GM21447 (cell line): Measurements from ENCODE around the gene RMND5A.

Experiments used
- ATAC-seq: cut with Tn5 transposase; IDR thresholded peaks from one replicate; pipeline ENCODE4 v1.9.1; 2021; ENCODE audit not compliant: unreplicated experiment

RMND5A gene

DNA sequence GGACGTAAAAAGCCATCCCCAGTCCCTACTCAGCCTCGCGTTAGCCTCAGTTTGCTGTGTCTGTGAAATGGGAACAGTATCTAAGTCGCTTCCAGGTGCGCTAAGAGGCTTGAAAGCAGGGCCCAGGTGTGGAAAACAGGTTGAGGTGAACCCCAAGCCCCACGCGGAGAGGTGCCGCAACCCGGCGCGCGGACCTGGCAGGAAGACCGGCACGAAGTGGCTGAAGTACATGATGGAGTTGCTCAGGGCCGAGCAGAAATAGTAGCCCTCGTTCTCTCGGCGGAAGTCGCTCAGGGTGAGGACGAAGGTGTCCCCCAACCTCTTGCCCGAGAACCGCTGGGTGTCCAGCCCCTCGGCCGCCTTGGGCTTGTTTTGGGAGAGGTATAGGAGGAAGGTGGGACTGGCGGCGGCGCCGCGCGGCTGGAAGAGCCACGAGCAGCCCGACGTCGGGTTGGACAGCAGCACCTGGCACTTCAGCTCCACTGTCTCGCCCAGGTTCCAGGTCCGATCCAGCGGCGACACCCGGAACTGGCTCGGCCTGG is 70.1 kb downstream of the RMND5A start:
- ATAC-seq: no peak

GRCh38 chr2:86790676-86791572 is 70.8 kb downstream of the RMND5A start, which contains the start of gene CD8A:
TSS of gene CD8A (minus strand) at chr2:86790913. CDS start at chr2:86790825, 88 bp downstream.
- ATAC-seq: no peak

GRCh38 chr2:86791573-86791972 is 71.5 kb downstream of the RMND5A start:
- no peak for ATAC-seq

GRCh38 chr2:86793752-86794151 is 73.7 kb downstream of the RMND5A start:
- no peak for ATAC-seq

GRCh38 chr2:86794861-86795260 is 74.8 kb downstream of the RMND5A start:
- ATAC-seq: no peak

DNA sequence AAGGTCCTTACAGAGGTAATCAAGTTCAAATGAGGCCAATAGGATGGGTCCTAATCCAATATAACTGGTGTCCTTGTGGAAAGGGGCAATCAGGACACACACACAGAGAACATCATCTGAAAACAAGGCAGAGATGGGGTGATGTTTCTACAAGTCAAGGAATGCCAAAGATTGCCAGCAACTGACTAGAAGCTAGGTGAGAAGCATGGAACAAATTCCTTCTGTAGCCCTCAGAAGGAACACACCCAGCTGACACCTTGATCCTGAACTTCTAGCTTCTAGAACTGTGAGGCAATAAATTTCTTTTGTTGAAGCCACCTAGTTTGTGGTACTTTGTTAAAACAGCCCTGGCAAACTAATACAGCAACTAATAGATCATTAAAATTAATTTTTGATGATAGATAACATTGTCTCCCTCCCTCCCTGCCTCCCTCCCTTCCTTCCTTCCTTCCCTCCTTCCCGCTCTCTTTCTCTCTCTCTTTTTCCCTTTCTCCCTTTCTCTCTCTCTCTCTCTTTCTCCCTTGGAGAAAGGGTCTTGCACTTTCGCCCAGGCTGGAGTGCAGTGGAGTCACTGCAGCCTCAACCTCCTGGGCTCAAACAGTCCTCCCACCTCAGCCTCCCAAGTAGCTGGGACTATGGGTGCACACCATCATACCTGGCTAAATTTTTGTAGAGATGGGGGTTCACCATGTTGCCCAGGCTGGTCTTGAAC is 80.9 kb downstream of the RMND5A start:
- no peak for ATAC-seq

DNA sequence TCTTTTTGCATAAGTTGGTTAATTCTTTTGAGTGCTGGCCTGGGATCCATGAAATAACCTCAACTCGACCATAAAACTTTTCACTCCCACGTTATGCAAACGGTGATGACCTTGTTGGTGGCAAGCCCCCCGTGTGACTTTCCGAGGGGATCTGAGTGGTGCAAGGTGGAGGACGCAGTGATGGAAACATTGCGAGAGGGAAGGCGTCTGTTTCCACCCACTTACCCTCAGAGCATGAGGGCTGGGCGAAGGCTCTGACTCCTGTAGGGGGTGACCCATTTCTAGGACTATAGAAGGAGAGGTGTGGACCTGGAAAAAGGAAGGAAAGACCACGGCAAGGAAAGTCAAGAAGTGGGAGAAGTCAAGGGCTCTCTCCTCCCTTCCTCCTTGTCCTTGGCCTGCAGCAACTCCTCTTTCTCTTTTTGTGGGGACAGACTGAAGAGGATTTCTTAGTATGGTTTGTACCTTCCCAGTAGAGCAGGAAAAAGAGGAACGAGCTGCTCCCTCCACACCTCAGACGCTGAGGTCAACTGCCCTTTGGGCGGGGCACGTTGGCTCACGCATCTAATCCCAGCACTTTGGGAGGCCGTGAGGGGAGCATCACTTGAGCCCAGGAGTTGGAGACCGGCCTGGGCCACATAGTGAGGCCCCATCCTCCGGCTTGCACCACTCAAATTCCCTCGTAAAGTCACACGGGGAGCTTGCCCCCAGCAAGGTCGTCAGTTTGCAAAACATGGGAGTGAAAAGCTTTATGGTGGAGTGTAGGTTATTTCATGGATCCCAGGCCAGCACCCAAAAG is 86.2 kb downstream of the RMND5A start:
- ATAC-seq: no peak

- ATAC-seq: no peak
Measured at GRCh38 chr2:86807133-86807467, 87.0 kb downstream of the RMND5A start.

GRCh38 chr2:86807468-86808275 is 87.6 kb downstream of the RMND5A start:
- ATAC-seq: peak; percentile 36

DNA sequence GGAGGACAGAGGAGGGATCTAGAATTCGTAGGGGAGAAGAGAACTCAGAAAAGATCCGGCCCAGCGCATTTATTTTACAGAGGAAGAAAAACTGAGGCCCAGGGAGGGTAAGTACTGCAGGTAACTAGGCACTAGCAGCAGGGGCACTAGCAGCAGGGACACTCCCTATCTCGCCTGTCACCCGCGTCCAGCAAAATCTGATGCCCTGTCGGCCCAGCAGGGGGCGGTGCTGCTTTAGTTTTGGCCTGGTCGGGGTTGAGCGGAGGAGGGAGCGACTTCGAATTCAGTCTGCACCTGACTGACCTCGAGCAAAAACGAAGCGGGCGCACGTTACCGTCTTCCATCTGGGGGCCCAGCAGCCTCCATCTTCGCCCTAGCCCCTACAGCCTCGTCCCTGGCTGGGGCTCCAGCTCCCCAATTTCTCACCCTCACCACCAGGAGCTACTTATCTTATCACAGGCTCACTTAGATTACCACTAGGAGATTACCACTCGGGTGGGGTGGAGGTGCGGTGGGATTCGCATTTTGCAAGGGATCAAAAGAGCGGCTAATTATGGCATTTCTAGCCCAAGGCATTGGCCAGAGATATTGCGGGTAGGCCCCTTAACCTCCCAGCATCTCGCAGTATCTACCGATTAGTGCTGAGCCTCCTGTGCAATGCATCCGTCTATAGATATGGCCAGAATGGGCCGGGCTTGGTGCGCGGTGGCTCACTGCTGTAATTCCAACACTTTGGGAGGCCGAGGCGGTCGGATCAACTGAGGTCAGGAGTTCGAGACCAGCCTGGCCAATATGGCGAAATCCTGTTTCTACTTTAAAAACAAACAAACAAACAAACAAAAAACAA is 88.4 kb downstream of the RMND5A start:
- ATAC-seq: peak; percentile 93

GRCh38 chr2:86809481-86810121 is 89.5 kb downstream of the RMND5A start:
- ATAC-seq: no peak

DNA sequence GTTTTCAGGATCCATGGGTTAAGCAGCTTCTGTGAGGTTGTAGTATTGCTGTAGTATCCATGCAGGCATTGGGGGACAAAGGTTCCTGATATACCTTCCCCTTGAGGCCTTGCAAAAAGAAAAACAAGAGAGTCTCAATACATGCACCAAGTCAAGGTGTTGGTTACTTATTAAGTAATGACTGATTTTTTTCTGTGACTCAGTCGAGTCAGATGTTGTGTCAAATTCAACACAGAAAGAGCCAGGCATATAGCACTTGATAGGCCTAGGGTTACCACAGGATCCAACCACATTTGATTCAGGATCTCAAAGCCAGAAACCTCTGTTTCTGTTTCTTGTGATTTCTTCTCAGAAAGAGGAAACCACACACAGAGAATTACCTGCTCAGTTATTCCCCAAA is 95.5 kb downstream of the RMND5A start:
- no peak for ATAC-seq

GRCh38 chr2:86818114-86818801 is 98.2 kb downstream of the RMND5A start:
- ATAC-seq: no peak

DNA sequence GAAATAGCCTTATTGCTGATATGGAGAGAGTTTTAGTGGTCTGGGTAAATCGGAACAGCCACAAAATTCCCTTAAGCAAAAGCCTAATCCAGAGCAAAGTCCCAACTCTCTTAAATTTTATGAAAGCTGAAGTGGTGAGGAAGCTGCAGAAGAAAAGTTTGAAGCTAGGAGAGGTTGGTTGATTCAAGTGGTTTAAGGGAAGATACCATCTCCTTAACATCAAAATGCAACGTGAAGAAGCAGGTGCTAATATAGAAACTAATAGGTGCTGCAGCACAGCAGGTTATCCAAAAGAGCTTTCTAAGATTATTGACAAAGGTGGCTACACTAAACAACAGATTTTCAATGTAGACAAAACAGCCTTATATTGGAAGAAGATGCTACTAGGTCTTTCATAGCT is 98.9 kb downstream of the RMND5A start:
- no peak for ATAC-seq

DNA sequence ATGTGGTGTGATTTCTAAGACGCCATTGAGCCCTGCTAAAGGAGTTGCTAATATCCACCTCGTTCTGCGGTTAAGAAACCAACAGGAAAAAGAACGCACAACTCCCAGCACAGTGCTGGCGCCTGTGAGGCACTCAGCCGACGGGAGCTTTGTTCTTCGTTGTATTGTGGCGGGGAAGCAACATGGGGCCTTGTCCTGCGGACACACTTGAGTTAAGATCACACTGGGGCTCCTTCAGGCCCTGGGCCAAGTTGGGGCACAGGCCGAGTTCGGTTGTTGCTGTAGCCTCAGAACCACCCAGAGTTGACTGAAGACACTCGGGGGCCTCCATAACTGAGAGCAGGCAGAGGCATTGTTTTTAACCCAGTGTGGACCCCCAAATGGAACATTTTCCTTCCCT is 101.2 kb downstream of the RMND5A start:
- ATAC-seq: no peak

DNA sequence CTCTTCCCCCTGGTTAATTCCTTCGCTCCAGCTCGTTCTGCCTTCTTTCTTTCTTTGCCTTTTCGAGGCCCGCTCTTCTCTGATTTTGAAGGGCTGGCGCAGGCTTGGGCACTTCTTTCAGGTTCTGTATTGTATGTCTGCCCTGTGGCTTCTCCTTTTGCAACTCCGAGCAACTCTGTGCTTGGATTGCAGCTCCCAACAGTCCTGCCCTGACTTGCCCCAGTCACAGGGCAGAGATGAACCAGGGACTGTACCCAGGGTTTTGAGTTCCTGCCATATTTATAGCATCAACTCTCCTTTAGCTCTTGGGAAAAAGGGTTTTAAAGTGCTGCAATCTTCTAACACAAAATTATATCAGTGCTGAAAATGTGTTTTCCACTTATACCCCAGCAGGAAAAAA is 101.8 kb downstream of the RMND5A start:
- no peak for ATAC-seq

DNA sequence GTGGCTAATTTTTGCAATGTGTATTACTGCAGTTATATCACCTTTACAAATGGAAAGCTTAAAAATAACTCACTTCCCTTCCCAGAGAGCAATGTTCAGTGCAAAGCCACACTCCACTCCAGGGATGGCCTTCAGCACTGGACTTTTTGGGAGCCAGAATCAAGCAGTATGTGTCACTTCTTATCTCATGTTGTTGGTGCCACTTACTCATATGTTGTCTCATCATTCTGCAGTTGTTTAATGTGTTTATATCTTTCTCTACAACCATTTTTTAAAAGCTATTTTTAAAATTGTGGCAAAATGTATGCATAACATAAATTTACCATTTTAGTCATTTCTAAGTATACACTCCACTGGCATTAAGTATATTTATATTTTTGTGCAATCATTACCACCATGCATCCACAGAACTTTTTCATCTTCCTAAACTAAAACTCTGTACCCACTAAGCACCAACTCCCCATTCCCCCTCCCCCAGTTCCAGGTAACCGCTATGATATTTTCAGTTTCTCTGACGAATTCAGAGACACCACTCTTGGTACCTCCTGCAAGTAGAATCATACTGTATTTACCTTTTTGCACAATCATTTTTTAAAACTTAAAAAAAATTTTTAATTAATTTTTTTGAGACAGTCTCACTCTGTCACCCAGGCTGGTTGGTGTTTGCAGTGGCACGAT is 102.7 kb downstream of the RMND5A start:
- no peak for ATAC-seq
